ENCODE data around the gene SH2D1A.

DNA sequence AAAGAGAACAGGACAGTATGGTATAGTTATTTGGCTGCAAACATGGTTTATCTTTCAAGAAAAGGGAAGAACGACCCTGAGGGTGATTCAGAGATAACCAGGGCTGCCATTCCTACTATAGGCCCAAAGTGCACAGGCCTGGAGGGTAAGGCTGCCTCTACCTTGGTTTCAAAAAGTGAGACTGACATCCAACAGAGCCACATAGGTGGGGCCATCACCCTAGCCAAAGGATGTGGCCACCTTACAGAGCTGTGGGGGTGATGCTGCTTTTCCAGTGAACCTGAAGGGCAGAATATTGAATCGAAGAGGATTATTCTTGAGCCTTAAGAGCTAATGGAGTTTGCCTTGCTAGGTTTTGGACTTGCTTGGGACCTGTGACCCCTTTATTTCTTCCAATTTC is 15.7 kb downstream of the SH2D1A start:
- TF ChIP-seq, protein P1, sequence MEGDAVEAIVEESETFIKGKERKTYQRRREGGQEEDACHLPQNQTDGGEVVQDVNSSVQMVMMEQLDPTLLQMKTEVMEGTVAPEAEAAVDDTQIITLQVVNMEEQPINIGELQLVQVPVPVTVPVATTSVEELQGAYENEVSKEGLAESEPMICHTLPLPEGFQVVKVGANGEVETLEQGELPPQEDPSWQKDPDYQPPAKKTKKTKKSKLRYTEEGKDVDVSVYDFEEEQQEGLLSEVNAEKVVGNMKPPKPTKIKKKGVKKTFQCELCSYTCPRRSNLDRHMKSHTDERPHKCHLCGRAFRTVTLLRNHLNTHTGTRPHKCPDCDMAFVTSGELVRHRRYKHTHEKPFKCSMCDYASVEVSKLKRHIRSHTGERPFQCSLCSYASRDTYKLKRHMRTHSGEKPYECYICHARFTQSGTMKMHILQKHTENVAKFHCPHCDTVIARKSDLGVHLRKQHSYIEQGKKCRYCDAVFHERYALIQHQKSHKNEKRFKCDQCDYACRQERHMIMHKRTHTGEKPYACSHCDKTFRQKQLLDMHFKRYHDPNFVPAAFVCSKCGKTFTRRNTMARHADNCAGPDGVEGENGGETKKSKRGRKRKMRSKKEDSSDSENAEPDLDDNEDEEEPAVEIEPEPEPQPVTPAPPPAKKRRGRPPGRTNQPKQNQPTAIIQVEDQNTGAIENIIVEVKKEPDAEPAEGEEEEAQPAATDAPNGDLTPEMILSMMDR (IDR thresholded peaks at IDR 0.05; ENCODE audit: insufficient read depth, low read depth, low read length) = no peak
- no peak for TF ChIP-seq EZH2 (IDR thresholded peaks at IDR 0.05; ENCODE audit: insufficient read depth, low read length)

All from astrocyte (in vitro differentiated cells and primary cell).